H9 (cell line): ENCODE data around the gene YDJC. TPM values are rescaled to one million over a fixed set of nuclear protein-coding genes. Genes with fewer than 3 reads are reported as not detected.

Experiments used
- DNase-seq: peaks from one replicate; pipeline ENCODE4 v3.0.0-alpha.2; 2017
- H2AFZ ChIP-seq: one replicate; pipeline ENCODE4 v1.6.1; 2013; ENCODE audit warnings: mild to moderate bottlenecking, low read length, control low read depth, moderate library complexity
- H2AK5ac ChIP-seq: 2 replicates; pipeline ENCODE4 v1.6.1; 2013; ENCODE audit warnings: low read length, control low read depth, mixed read lengths; ENCODE audit not compliant: insufficient read length
- H2BK120ac ChIP-seq: one replicate; pipeline ENCODE4 v1.6.1; 2013; ENCODE audit warnings: low read depth, mild to moderate bottlenecking, low read length, control low read depth, inconsistent platforms; ENCODE audit not compliant: poor library complexity, severe bottlenecking
- H2BK12ac ChIP-seq: 2 replicates; pipeline ENCODE4 v1.6.1; 2013; ENCODE audit warnings: low read length, control low read depth, mixed read lengths, low read depth; ENCODE audit not compliant: insufficient read length
- H2BK15ac ChIP-seq: 2 replicates; pipeline ENCODE4 v1.6.1; 2013; ENCODE audit warnings: low read depth, low read length, control low read depth
- H2BK20ac ChIP-seq: one replicate; pipeline ENCODE4 v1.6.1; 2013; ENCODE audit warnings: low read depth, mild to moderate bottlenecking, low read length, control low read depth, inconsistent platforms; ENCODE audit not compliant: poor library complexity, severe bottlenecking
- H2BK5ac ChIP-seq: 2 replicates; pipeline ENCODE4 v1.6.1; 2013; ENCODE audit warnings: low read length, control low read depth, mixed read lengths; ENCODE audit not compliant: insufficient read length
- H3K14ac ChIP-seq: 2 replicates; pipeline ENCODE4 v1.6.1; 2013; ENCODE audit warnings: low read length, control low read depth; ENCODE audit not compliant: insufficient read depth
- H3K18ac ChIP-seq: 2 replicates; pipeline ENCODE4 v1.6.1; 2013; ENCODE audit warnings: low read depth, mild to moderate bottlenecking, mixed read lengths, low read length, control low read depth; ENCODE audit not compliant: insufficient read length
- H3K23ac ChIP-seq: 2 replicates; pipeline ENCODE4 v1.6.1; 2013; ENCODE audit warnings: low read length, control low read depth, mixed read lengths, low read depth; ENCODE audit not compliant: insufficient read length
- H3K23me2 ChIP-seq: 2 replicates; pipeline ENCODE4 v1.6.1; 2013; ENCODE audit warnings: low read depth, mild to moderate bottlenecking, mixed read lengths, low read length, control low read depth; ENCODE audit not compliant: insufficient read length, poor library complexity, severe bottlenecking
- H3K27ac ChIP-seq: 2 replicates; pipeline ENCODE4 v1.5.1; 2013; ENCODE audit warnings: low read length, control low read depth, mixed read lengths, low read depth; ENCODE audit not compliant: insufficient read length
- H3K27me3 ChIP-seq: 2 replicates; pipeline ENCODE4 v1.6.1; 2013; ENCODE audit warnings: low read length, control low read depth, inconsistent platforms; ENCODE audit not compliant: insufficient read depth
- H3K4ac ChIP-seq: 2 replicates; pipeline ENCODE4 v1.6.1; 2013; ENCODE audit warnings: low read depth, mild to moderate bottlenecking, control low read depth, inconsistent platforms, low read length, moderate library complexity
- H3K4me1 ChIP-seq: 2 replicates; pipeline ENCODE4 v1.6.1; 2013; ENCODE audit warnings: low read length, control low read depth, inconsistent platforms; ENCODE audit not compliant: insufficient read depth
- H3K4me2 ChIP-seq: 2 replicates; pipeline ENCODE4 v1.6.1; 2013; ENCODE audit warnings: low read length, control low read depth, mixed read lengths; ENCODE audit not compliant: insufficient read length, insufficient read depth
- H3K56ac ChIP-seq: 2 replicates; pipeline ENCODE4 v1.6.1; 2013; ENCODE audit warnings: low read depth, mild to moderate bottlenecking, mixed read lengths, low read length, control low read depth; ENCODE audit not compliant: insufficient read length
- H3K79me1 ChIP-seq: 2 replicates; pipeline ENCODE4 v1.6.1; 2013; ENCODE audit warnings: low read depth, mild to moderate bottlenecking, moderate library complexity, low read length, control low read depth, inconsistent platforms; ENCODE audit not compliant: insufficient read depth, poor library complexity, severe bottlenecking
- H3K79me2 ChIP-seq: 2 replicates; pipeline ENCODE4 v1.6.1; 2013; ENCODE audit warnings: low read length, control low read depth, inconsistent platforms; ENCODE audit not compliant: insufficient read depth
- H3K9ac ChIP-seq: 2 replicates; pipeline ENCODE4 v1.6.1; 2013; ENCODE audit warnings: low read length, control low read depth, mixed read lengths; ENCODE audit not compliant: insufficient read length; ENCODE audit errors: extremely low read depth
- H3K9me3 ChIP-seq: one replicate; pipeline ENCODE4 v1.6.1; 2013; ENCODE audit warnings: low read depth, low read length, inconsistent platforms; ENCODE audit not compliant: control insufficient read depth
- H3T11ph ChIP-seq: one replicate; pipeline ENCODE4 v1.6.1; 2013; ENCODE audit warnings: mild to moderate bottlenecking, low read length, control low read depth, inconsistent platforms
- H4K20me1 ChIP-seq: one replicate; pipeline ENCODE4 v1.6.1; 2013; ENCODE audit not compliant: control insufficient read depth, insufficient read length, insufficient read depth
- H4K5ac ChIP-seq: 2 replicates; pipeline ENCODE4 v1.6.1; 2013; ENCODE audit warnings: low read depth, mild to moderate bottlenecking, mixed read lengths, low read length, control low read depth; ENCODE audit not compliant: insufficient read length
- H4K8ac ChIP-seq: replicated peaks from 2 replicates; pipeline ENCODE4 v1.6.1; 2013; ENCODE audit warnings: low read length, control low read depth, mixed read lengths, low read depth; ENCODE audit not compliant: insufficient read length
- H4K91ac ChIP-seq: 2 replicates; pipeline ENCODE4 v1.6.1; 2013; ENCODE audit warnings: low read depth, mild to moderate bottlenecking, moderate library complexity, mixed read lengths, low read length, control low read depth; ENCODE audit not compliant: insufficient read length
- H3K27ac Mint-ChIP-seq, 3 experiments: 2 replicates in 2 of 3; 3 replicates in 1 of 3; pipeline ENCODE4 v1.8.0; 2020 to 2021; ENCODE audit warnings: mixed read lengths in 3 of 3, mild to moderate bottlenecking in 1 of 3, moderate library complexity in 1 of 3
- H3K27me3 Mint-ChIP-seq: 2 replicates; pipeline ENCODE4 v1.8.0; 2021; ENCODE audit warnings: low read depth, mild to moderate bottlenecking, moderate library complexity, mixed read lengths
- H3K36me3 Mint-ChIP-seq, 3 experiments: 2 replicates in 2 of 3; 3 replicates in 1 of 3; pipeline ENCODE4 v1.8.0; 2020 to 2021; ENCODE audit warnings: low read depth in 3 of 3, mixed read lengths in 3 of 3; ENCODE audit not compliant: insufficient read depth in 1 of 3
- H3K4me1 Mint-ChIP-seq, 2 experiments: 2 replicates each; pipeline ENCODE4 v1.8.0; 2020; ENCODE audit warnings: mixed read lengths in 2 of 2
- H3K4me3 Mint-ChIP-seq, 2 experiments: 2 replicates in 1 of 2; 3 replicates in 1 of 2; pipeline ENCODE4 v1.8.0; 2020 to 2021; ENCODE audit warnings: mild to moderate bottlenecking in 2 of 2, mixed read lengths in 2 of 2, moderate library complexity in 1 of 2
- H3K9me3 Mint-ChIP-seq, 2 experiments: 2 replicates in 1 of 2; 3 replicates in 1 of 2; pipeline ENCODE4 v1.8.0; 2020; ENCODE audit warnings: mild to moderate bottlenecking in 2 of 2, mixed read lengths in 2 of 2, moderate library complexity in 1 of 2
- CTCF ChIP-seq: fragments of 200-600 bp; sonication (generic); conservative IDR thresholded peaks from 3 replicates; pipeline ENCODE4 v1.8.0; 2021; ENCODE audit warnings: antibody characterized with exemption, mild to moderate bottlenecking
- WGBS: extraction: QIAGEN DNeasy Blood & Tissue Kit; methylation state at CpG from one replicate; pipeline ENCODE4 v1.1.7; 2013; ENCODE audit warnings: missing lambda C conversion rate, low lambda C conversion rate, mixed read lengths; ENCODE audit not compliant: insufficient read length; ENCODE audit errors: extremely low coverage; 5-methylcytosine and 5-hydroxymethylcytosine counted together
- total RNA-seq: library from RNA; stranded (reverse); gene quantifications from 2 replicates; pipeline ENCODE4 v1.2.1, GENCODE V29; 2021

Gene YDJC
- total RNA-seq, 1 experiment from 2014 or later = 30.2 TPM

- no peak overlapping the region for H3T11ph ChIP-seq
- no peak overlapping the region for H4K91ac ChIP-seq
- no peak overlapping the region for H3K9ac ChIP-seq
- no peaks in the 10 kb centered on the region for H3K79me2 ChIP-seq
- H3K4me3 Mint-ChIP-seq = no peak overlapping the region; a peak in 1 of 5 replicates
- H3K4me1 Mint-ChIP-seq = 0 out of 4 replicates have a peak, but pooled peaks cover 0 to 2% of the 10 kb centered on the region in 2 experiments
- H2BK5ac ChIP-seq = no peak overlapping the region
- H2BK20ac ChIP-seq = no peak overlapping the region
- no peak overlapping the region for H3K27ac Mint-ChIP-seq
- H2BK12ac ChIP-seq = no peak overlapping the region
- H3K18ac ChIP-seq = no peak overlapping the region
- no peak overlapping the region for H3K4me2 ChIP-seq
- no peaks in the 10 kb centered on the region; the same call in 1 of the 2 replicates for H3K27me3 ChIP-seq
- H3K23me2 ChIP-seq = peaks cover 5% of the 10 kb centered on the region
- no peak for DNase-seq
- no peak overlapping the region for H3K56ac ChIP-seq
- H2AK5ac ChIP-seq = no peak overlapping the region
- no peak overlapping the region for H2BK15ac ChIP-seq
- no peak overlapping the region for H4K8ac ChIP-seq
- no peak overlapping the region for H3K14ac ChIP-seq
- H3K23ac ChIP-seq = no peak overlapping the region
- TF ChIP-seq CTCF = no peak
- whole genome bisulfite sequencing = no CpG with 5 or more reads among the region's 4 CpGs
- no peaks in the 10 kb centered on the region for H3K9me3 ChIP-seq
- peaks cover 0 to 1% (median 0%) of the 10 kb centered on the region in 3 experiments; a peak in 3 of 7 replicates for H3K36me3 Mint-ChIP-seq
- H3K27ac ChIP-seq = no peak overlapping the region
- H4K20me1 ChIP-seq = no peaks in the 10 kb centered on the region
- no peaks in the 10 kb centered on the region for H3K4me1 ChIP-seq
- H3K9me3 Mint-ChIP-seq = no peaks in the 10 kb centered on the region; a peak in 1 of 5 replicates
- no peak overlapping the region for H3K4ac ChIP-seq
- H3K79me1 ChIP-seq = no peaks in the 10 kb centered on the region
- H4K5ac ChIP-seq = no peak overlapping the region
- H2AFZ ChIP-seq = no peak overlapping the region
- no peak overlapping the region for H2BK120ac ChIP-seq
- peaks cover 27% of the 10 kb centered on the region for H3K27me3 Mint-ChIP-seq
Measured at GRCh38 chr22:21633481-21633880, 3.7 kb upstream of the YDJC start.
